Nephron progenitor cell (in vitro differentiated cells): ENCODE data around the gene TMEM140.

ENCODE experiments used
- DNase-seq: peaks from one replicate; pipeline ENCODE4 v3.0.0; 2021
- H3K27ac Mint-ChIP-seq: 2 replicates; pipeline ENCODE4 v1.8.0; 2021; ENCODE audit warnings: mild to moderate bottlenecking, moderate library complexity, mixed read lengths
- H3K27me3 Mint-ChIP-seq: 2 replicates; pipeline ENCODE4 v1.8.0; 2021; ENCODE audit warnings: mild to moderate bottlenecking, low read depth, mixed read lengths; ENCODE audit not compliant: poor library complexity
- H3K36me3 Mint-ChIP-seq: 2 replicates; pipeline ENCODE4 v1.8.0; 2021; ENCODE audit warnings: low read depth, mixed read lengths
- H3K4me1 Mint-ChIP-seq: 2 replicates; pipeline ENCODE4 v1.8.0; 2021; ENCODE audit warnings: mixed read lengths
- H3K4me3 Mint-ChIP-seq: 2 replicates; pipeline ENCODE4 v1.8.0; 2021; ENCODE audit warnings: mild to moderate bottlenecking, moderate library complexity, mixed read lengths
- H3K9me3 Mint-ChIP-seq: 2 replicates; pipeline ENCODE4 v1.8.0; 2021; ENCODE audit warnings: mild to moderate bottlenecking, moderate library complexity, mixed read lengths
- CTCF ChIP-seq: fragments of 200-600 bp; sonication (generic); IDR thresholded peaks from 2 replicates; pipeline ENCODE4 v1.5.0; 2021; ENCODE audit warnings: antibody characterized with exemption

Gene TMEM140

DNA sequence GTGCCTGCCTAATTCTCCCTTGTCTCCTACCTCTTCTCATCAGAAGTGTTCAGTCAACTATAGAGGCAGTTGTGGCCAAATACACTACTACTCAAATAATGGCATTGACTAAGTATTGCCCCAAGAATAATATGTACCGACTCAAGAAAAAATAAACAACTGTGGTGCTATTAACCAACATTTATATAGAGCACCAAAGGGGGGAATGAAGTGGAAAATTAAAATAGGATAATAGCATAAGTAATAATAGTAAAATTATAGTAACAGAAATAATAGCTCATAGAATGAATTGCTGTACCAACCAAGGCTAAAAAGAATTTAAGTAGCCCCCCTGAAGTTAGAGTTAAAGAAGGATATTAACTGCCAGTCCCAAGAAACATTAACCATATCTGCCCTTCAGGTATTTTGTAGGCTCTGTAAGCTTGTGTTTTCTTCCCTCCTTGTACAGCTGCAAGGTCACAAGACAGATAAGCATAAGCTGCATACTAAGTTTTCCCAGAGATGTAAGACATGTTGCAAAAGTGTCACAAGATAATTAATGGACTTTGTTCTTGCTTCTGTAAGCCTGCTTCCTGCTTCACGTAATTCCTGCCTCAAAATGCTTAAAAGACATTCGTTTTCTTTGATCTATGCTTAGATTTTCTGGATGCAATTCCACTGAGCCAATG, 33.5 kb downstream of the TMEM140 start:
- Mint-ChIP-seq H3K4me1 (no peaks in the 10 kb centered on the region), H3K4me3 (no peak overlapping the region), H3K27ac (no peak overlapping the region), H3K27me3 (peaks cover 4% of the 10 kb centered on the region), H3K9me3 (peaks cover 51% of the 10 kb centered on the region), H3K36me3 (peaks cover 68% of the 10 kb centered on the region)
- no peak for DNase-seq
- TF ChIP-seq CTCF = no peak

GRCh38 chr7:135181929-135182678, 34.2 kb downstream of the TMEM140 start:
- DNase-seq = no peak
- Mint-ChIP-seq H3K36me3 (peaks cover 73% of the 10 kb centered on the region), H3K4me1 (no peaks in the 10 kb centered on the region), H3K27ac (no peak overlapping the region), H3K4me3 (no peak overlapping the region), H3K27me3 (peaks cover 4% of the 10 kb centered on the region), H3K9me3 (peaks cover 51% of the 10 kb centered on the region)
- TF ChIP-seq CTCF = no peak

GRCh38 chr7:135183478-135183877, 35.6 kb downstream of the TMEM140 start:
- peaks cover 80% of the 10 kb centered on the region for H3K36me3 Mint-ChIP-seq
- no peak for DNase-seq
- H3K4me1 Mint-ChIP-seq = no peaks in the 10 kb centered on the region
- TF ChIP-seq CTCF = no peak
- no peak overlapping the region for H3K4me3 Mint-ChIP-seq
- peaks cover 49% of the 10 kb centered on the region for H3K9me3 Mint-ChIP-seq
- H3K27me3 Mint-ChIP-seq = peaks cover 4% of the 10 kb centered on the region
- H3K27ac Mint-ChIP-seq = peak overlapping the region; percentile 57

DNA sequence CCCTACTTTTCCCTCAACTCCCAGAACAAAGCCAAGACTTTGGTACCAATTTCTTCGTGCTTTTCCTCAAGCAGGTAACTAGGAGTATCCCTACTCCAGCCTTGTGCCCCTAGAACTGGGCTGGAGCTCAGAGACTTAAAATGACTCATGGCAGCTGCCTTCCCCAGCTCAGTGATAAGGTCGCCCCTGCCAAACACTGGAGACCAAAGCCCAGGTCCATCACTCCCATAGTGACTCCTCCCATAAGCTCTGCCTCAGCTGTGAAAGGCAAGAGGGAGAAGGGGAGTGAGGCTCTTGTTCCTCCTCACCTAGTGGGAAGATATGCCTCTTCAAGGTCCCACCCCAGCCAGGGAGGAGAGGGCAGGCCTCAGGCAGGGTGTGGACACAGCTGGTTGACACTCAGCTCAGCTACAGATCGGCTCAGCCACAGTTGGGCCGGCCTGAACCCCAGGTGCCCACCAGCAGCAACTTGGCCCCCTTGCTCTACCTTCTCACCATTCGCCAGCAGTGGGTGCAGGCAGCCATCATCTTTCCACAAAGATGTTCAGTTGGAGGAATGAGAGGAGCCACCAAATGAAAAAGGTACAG, 36.5 kb downstream of the TMEM140 start:
- peaks cover 74% of the 10 kb centered on the region for H3K36me3 Mint-ChIP-seq
- H3K4me1 Mint-ChIP-seq = no peaks in the 10 kb centered on the region
- no peak overlapping the region for H3K27ac Mint-ChIP-seq
- H3K9me3 Mint-ChIP-seq = peaks cover 41% of the 10 kb centered on the region
- TF ChIP-seq CTCF = no peak
- DNase-seq = no peak
- H3K4me3 Mint-ChIP-seq = no peak overlapping the region
- H3K27me3 Mint-ChIP-seq = no peaks in the 10 kb centered on the region

GRCh38 chr7:135185471-135186260, 37.8 kb downstream of the TMEM140 start:
- DNase-seq = no peak
- Mint-ChIP-seq H3K36me3 (peaks cover 70% of the 10 kb centered on the region), H3K27ac (no peak overlapping the region), H3K4me3 (no peak overlapping the region), H3K27me3 (no peaks in the 10 kb centered on the region), H3K9me3 (peaks cover 30% of the 10 kb centered on the region), H3K4me1 (no peaks in the 10 kb centered on the region)
- no peak for TF ChIP-seq CTCF
